HG03520 (cell line): ENCODE data around the gene GOLGA6B.
"Not testable (repeated sequence)": the region's sequence is repeated elsewhere in the genome, so short reads cannot be mapped to it uniquely, and the experiment has no call there.

Source experiments
- ATAC-seq: cut with Tn5 transposase; IDR thresholded peaks from one replicate; pipeline ENCODE4 v1.9.1; 2021; ENCODE audit warnings: mild to moderate bottlenecking, moderate library complexity; ENCODE audit not compliant: unreplicated experiment

The GOLGA6B gene

GRCh38 chr15:72661081-72661480 is 6.6 kb downstream of the GOLGA6B start:
- not testable (repeated sequence) for ATAC-seq

- not testable (repeated sequence) for ATAC-seq
These were observed 9.4 kb downstream of the GOLGA6B start for GRCh38 chr15:72663931-72664330.

GRCh38 chr15:72665706-72666105 is 11.2 kb downstream of the GOLGA6B start:
- ATAC-seq: not testable (repeated sequence)

- ATAC-seq: not testable (repeated sequence)
These were observed 15.3 kb downstream of the GOLGA6B start for GRCh38 chr15:72669803-72670202.

GRCh38 chr15:72670656-72671352 is 16.3 kb downstream of the GOLGA6B start:
- peak; percentile 67 for ATAC-seq

GRCh38 chr15:72671525-72671924 is 17.0 kb downstream of the GOLGA6B start:
- ATAC-seq: no peak

- ATAC-seq: no peak
These were observed 22.3 kb downstream of the GOLGA6B start for GRCh38 chr15:72676838-72677237.

- no peak for ATAC-seq
These were observed 26.4 kb downstream of the GOLGA6B start for GRCh38 chr15:72680931-72681330.

GRCh38 chr15:72682772-72683171 is 28.3 kb downstream of the GOLGA6B start:
- ATAC-seq: no peak

- no peak for ATAC-seq
These were observed 30.9 kb downstream of the GOLGA6B start for GRCh38 chr15:72685301-72685924.

GRCh38 chr15:72685925-72686794 is 31.7 kb downstream of the GOLGA6B start, which contains the start of the genes BBS4 and HIGD2B:
Gene BBS4, plus strand, starts transcription at chr15:72686207. Its CDS starts 21 bp downstream, at chr15:72686228.
Gene HIGD2B, minus strand, starts transcription at chr15:72686182. Its CDS starts 9,808 bp downstream, at chr15:72676374.
- ATAC-seq: peak; percentile 94

- ATAC-seq: no peak
These were observed 34.2 kb downstream of the GOLGA6B start for GRCh38 chr15:72688697-72689096.

GRCh38 chr15:72690938-72691337 is 36.4 kb downstream of the GOLGA6B start:
- no peak for ATAC-seq

GRCh38 chr15:72698938-72699337 is 44.4 kb downstream of the GOLGA6B start:
- no peak for ATAC-seq

GRCh38 chr15:72700076-72700475 is 45.6 kb downstream of the GOLGA6B start:
- ATAC-seq: no peak

- ATAC-seq: no peak
These were observed 51.8 kb downstream of the GOLGA6B start for GRCh38 chr15:72706266-72706665.

GRCh38 chr15:72708551-72709303 is 54.2 kb downstream of the GOLGA6B start:
- not testable (repeated sequence) for ATAC-seq
